Measurements from ENCODE around the gene CTBP1.
"Not testable (repeated sequence)": the region's sequence is repeated elsewhere in the genome, so short reads cannot be mapped to it uniquely, and the experiment has no call there.

DNA sequence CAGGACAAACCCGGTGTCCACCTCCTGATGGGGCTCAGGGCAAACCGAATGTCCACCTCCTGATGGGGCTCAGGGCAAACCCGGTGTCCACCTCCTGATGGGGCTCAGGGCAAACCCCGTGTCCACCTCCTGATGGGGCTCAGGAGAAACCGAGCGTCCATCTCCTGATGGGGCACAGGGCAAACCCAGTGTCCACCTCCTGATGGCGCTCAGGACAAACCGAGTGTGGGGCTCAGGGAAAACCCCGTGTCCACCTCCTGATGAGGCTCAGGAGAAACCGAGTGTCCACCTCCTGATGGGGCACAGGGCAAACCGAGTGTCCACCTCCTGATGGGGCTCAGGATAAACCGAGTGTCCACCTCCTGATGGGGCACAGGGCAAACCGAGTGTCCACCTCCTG is 12.1 kb downstream of the CTBP1 start:
- not testable (repeated sequence) for TF ChIP-seq POLR2A, TAF1 (IDR thresholded peaks at IDR 0.05; ENCODE audit: low read depth, low read length)

Data from GM12891 (cell line).